ENCODE data around the gene RAB11B.
"Not testable (repeated sequence)": the region's sequence is repeated elsewhere in the genome, so short reads cannot be mapped to it uniquely, and the experiment has no call there.

RAB11B gene

GRCh38 chr19:8373867-8374813, 16.0 kb upstream of the RAB11B start:
- no peak overlapping the region for H3K4me3 ChIP-seq (ENCODE audit: control insufficient read depth, low read depth, low read length)
- no peak for TF ChIP-seq CTCF (IDR thresholded peaks at IDR 0.05; ENCODE audit: control insufficient read depth, insufficient read depth, low read depth, low read length, missing control alignments)
- no peak for DNase-seq (ENCODE audit: low read depth)

- not testable (repeated sequence) for DNase-seq (ENCODE audit: low read depth); H3K4me3 ChIP-seq (ENCODE audit: control insufficient read depth, low read depth, low read length)
Observed at GRCh38 chr19:8375766-8376165, 14.4 kb upstream of the RAB11B start.

GRCh38 chr19:8376373-8376974, 13.7 kb upstream of the RAB11B start:
- H3K4me3 ChIP-seq (ENCODE audit: control insufficient read depth, low read depth, low read length); DNase-seq (ENCODE audit: low read depth): not testable (repeated sequence)

- TF ChIP-seq CTCF (IDR thresholded peaks at IDR 0.05; ENCODE audit: control insufficient read depth, insufficient read depth, low read depth, low read length, missing control alignments), result no peak
- no peak for DNase-seq (ENCODE audit: low read depth)
Observed at GRCh38 chr19:8377598-8377997, 12.6 kb upstream of the RAB11B start.

GRCh38 chr19:8379156-8379891, 10.8 kb upstream of the RAB11B start:
- not testable (repeated sequence) for H3K4me3 ChIP-seq (ENCODE audit: control insufficient read depth, low read depth, low read length); DNase-seq (ENCODE audit: low read depth)

More at GRCh38 chr19:8377598-8377997, 12.6 kb upstream of the RAB11B start:
- no peak overlapping the region for H3K4me3 ChIP-seq (ENCODE audit: control insufficient read depth, low read depth, low read length)

GRCh38 chr19:8384569-8384968, 5.6 kb upstream of the RAB11B start:
- DNase-seq (ENCODE audit: low read depth); H3K4me3 ChIP-seq (ENCODE audit: control insufficient read depth, low read depth, low read length): not testable (repeated sequence)

GRCh38 chr19:8385103-8385502, 5.1 kb upstream of the RAB11B start:
- DNase-seq (ENCODE audit: low read depth); H3K4me3 ChIP-seq (ENCODE audit: control insufficient read depth, low read depth, low read length): not testable (repeated sequence)

- H3K4me3 ChIP-seq (ENCODE audit: control insufficient read depth, low read depth, low read length); DNase-seq (ENCODE audit: low read depth): not testable (repeated sequence)
Observed at GRCh38 chr19:8385566-8385965, 4.6 kb upstream of the RAB11B start.

- not testable (repeated sequence) for DNase-seq (ENCODE audit: low read depth); H3K4me3 ChIP-seq (ENCODE audit: control insufficient read depth, low read depth, low read length)
Observed at GRCh38 chr19:8386419-8386818, 3.7 kb upstream of the RAB11B start.

- TF ChIP-seq CTCF (IDR thresholded peaks at IDR 0.05; ENCODE audit: control insufficient read depth, insufficient read depth, low read depth, low read length, missing control alignments), result no peak
- DNase-seq (ENCODE audit: low read depth), result no peak
- H3K4me3 ChIP-seq (ENCODE audit: control insufficient read depth, low read depth, low read length), result no peak overlapping the region
Observed at GRCh38 chr19:8386990-8387389, 3.2 kb upstream of the RAB11B start.
